Endothelial cell of umbilical vein (primary cell): ENCODE measurements around the gene MOGAT3. TPM values are rescaled to one million over a fixed set of nuclear protein-coding genes. Genes with fewer than 3 reads are reported as not detected.

ENCODE experiments used
- BruUV-seq: library from RNA; stranded (reverse); fragments of 400-500 nt; replicated peaks from 2 replicates; lab custom pipeline; 2021; lab: Mats Ljungman, UMichigan
- CTCF ChIA-PET: fragments of 300-600, 350-600 bp; sonication (Branson Sonifier 250); formaldehyde crosslinking; loops from one replicate; lab custom pipeline; 2021; ENCODE audit warnings: antibody characterized with exemption, inconsistent platforms; lab: Charles Lee
- POLR2A ChIA-PET: fragments of 300-600, 350-600 bp; sonication (Branson Sonifier 250); formaldehyde crosslinking; loops from one replicate; lab custom pipeline; 2021; ENCODE audit warnings: antibody characterized with exemption, inconsistent platforms; lab: Charles Lee
- DNase-seq: peaks from one replicate; pipeline ENCODE4 v3.0.0-alpha.2; 2011; ENCODE audit warnings: low read depth, low spot score
- FAIRE-seq: peaks from 2 replicates; lab custom pipeline; 2011; peaks lifted over from hg19 to GRCh38; lab: Jason Lieb, UNC
- H2AFZ ChIP-seq: 2 replicates; pipeline ENCODE4 v1.6.0; 2012; ENCODE audit warnings: low read depth, low read length, control low read depth, inconsistent platforms
- H3K27ac ChIP-seq: 2 replicates; pipeline ENCODE4 v1.5.1; 2011; ENCODE audit warnings: low read depth, mild to moderate bottlenecking, control low read depth, low read length, moderate library complexity; ENCODE audit not compliant: insufficient read depth
- H3K27me3 ChIP-seq, 2 experiments: 2 replicates each; pipeline versions ENCODE4 v1.6.0 to v1.6.1; 2011; ENCODE audit warnings: low read length in 2 of 2, mixed read lengths in 1 of 2; ENCODE audit not compliant: control insufficient read depth in 2 of 2, insufficient read depth in 2 of 2
- H3K36me3 ChIP-seq, 2 experiments: 2 replicates in 1 of 2; 3 replicates in 1 of 2; pipeline ENCODE4 v1.5.1; 2011; ENCODE audit warnings: low read length in 2 of 2, mild to moderate bottlenecking in 1 of 2, moderate library complexity in 1 of 2; ENCODE audit not compliant: control insufficient read depth in 2 of 2, insufficient read depth in 2 of 2; ENCODE audit errors: extremely low read depth in 1 of 2
- H3K4me1 ChIP-seq: 3 replicates; pipeline ENCODE4 v1.5.1; 2011; ENCODE audit warnings: mild to moderate bottlenecking, low read length; ENCODE audit not compliant: control insufficient read depth, insufficient read depth; ENCODE audit errors: extremely low read depth
- H3K4me2 ChIP-seq: 2 replicates; pipeline ENCODE4 v1.6.1; 2011; ENCODE audit warnings: low read length, control low read depth, mixed read lengths; ENCODE audit not compliant: insufficient read depth
- H3K4me3 ChIP-seq, 3 experiments: fragments of 200-600 bp in 1 of 3; sonication (generic), shearing (Covaris generic) in 1 of 3; replicated peaks in 1 of 3; 2 replicates each; pipeline ENCODE4 v1.5.1; 2011 to 2016; ENCODE audit warnings: control low read depth in 3 of 3, low read length in 3 of 3, mild to moderate bottlenecking in 2 of 3, inconsistent platforms in 1 of 3, low read depth in 1 of 3, moderate library complexity in 1 of 3; ENCODE audit not compliant: insufficient read depth in 1 of 3
- H3K79me2 ChIP-seq: 2 replicates; pipeline ENCODE4 v1.6.0; 2012; ENCODE audit warnings: low read length, inconsistent platforms; ENCODE audit not compliant: control insufficient read depth, insufficient read depth
- H3K9ac ChIP-seq: replicated peaks from 2 replicates; pipeline ENCODE3; 2011; ENCODE audit warnings: low read length, control low read depth; ENCODE audit not compliant: insufficient read depth; ENCODE audit errors: extremely low read depth
- H3K9me1 ChIP-seq: replicated peaks from 3 replicates; pipeline ENCODE4 v1.6.0; 2011; ENCODE audit warnings: mild to moderate bottlenecking, low read length; ENCODE audit not compliant: control insufficient read depth, insufficient read depth; ENCODE audit errors: extremely low read depth
- H3K9me3 ChIP-seq: replicated peaks from 2 replicates; pipeline ENCODE4 v1.5.1; 2012; ENCODE audit warnings: low read length, inconsistent platforms; ENCODE audit not compliant: control insufficient read depth, insufficient read depth
- H4K20me1 ChIP-seq: replicated peaks from 2 replicates; pipeline ENCODE3; 2011; ENCODE audit warnings: mild to moderate bottlenecking, low read length; ENCODE audit not compliant: control insufficient read depth, insufficient read depth; ENCODE audit errors: extremely low read depth
- CTCF ChIP-seq, 2 donors: IDR thresholded peaks; 1 replicate in 1 of 2; 2 replicates in 1 of 2; pipeline ENCODE4 v1.5.1; 2011; ENCODE audit warnings: low read length in 2 of 2, mild to moderate bottlenecking in 2 of 2, moderate library complexity in 2 of 2, control low read depth in 1 of 2, inconsistent platforms in 1 of 2, low read depth in 1 of 2; ENCODE audit not compliant: insufficient read depth in 1 of 2; ENCODE audit errors: extremely low read depth in 1 of 2
- EZH2 ChIP-seq: IDR thresholded peaks from 2 replicates; pipeline ENCODE4 v1.6.1; 2012; ENCODE audit warnings: borderline replicate concordance, low read depth, mild to moderate bottlenecking, moderate library complexity, low read length, inconsistent platforms; ENCODE audit not compliant: severe bottlenecking
- GATA2 ChIP-seq: IDR thresholded peaks from 2 replicates; pipeline ENCODE4 v1.7.0; 2011; ENCODE audit warnings: low read depth, mild to moderate bottlenecking, moderate library complexity, mixed read lengths, low read length; ENCODE audit not compliant: insufficient read length, insufficient read depth
- POLR2A ChIP-seq: IDR thresholded peaks from 2 replicates; pipeline ENCODE4 v1.6.1; 2012; ENCODE audit warnings: low read depth, mild to moderate bottlenecking, control low read depth, low read length
- POLR2AphosphoS5 ChIP-seq: IDR thresholded peaks from 2 replicates; pipeline ENCODE4 v1.6.1; 2012; ENCODE audit warnings: low read depth, mild to moderate bottlenecking, control low read depth, low read length, moderate library complexity; ENCODE audit not compliant: insufficient read depth
- dilution Hi-C: fragments of 300-500 bp; cut with MboI; formaldehyde crosslinking; loops from one replicate; pipeline ENCODE4 v1.15.0; 2019; ENCODE audit warnings: low sequenced_read_pairs; ENCODE audit not compliant: extremely low pct_ligation_motif_present
- intact Hi-C: fragments of 100-400 bp; cut with micrococcal nuclease; formaldehyde crosslinking; loops from one replicate; pipeline ENCODE4 v1.10.0; 2022
- polyA plus RNA-seq, 4 experiments: library from polyadenylated mRNA; depleted of rRNA in 3 of 4; stranded (reverse) in 3 of 4; unstranded in 1 of 4; fragments of >200 nt; gene quantifications; 2 replicates each; pipeline versions ENCODE4 v1.2.1 to v1.2.3, GENCODE V29; 2011 to 2012; ENCODE audit warnings: missing spikeins in 1 of 4
- total RNA-seq: library from RNA; stranded (reverse); gene quantifications from 2 replicates; pipeline ENCODE4 v1.2.3, GENCODE V29; 2021

MOGAT3 gene
- total and polyA plus RNA-seq, 2 donors (not counting 3 experiments of a cell fraction or from before 2014, with no cell fraction given): not detected

DNA sequence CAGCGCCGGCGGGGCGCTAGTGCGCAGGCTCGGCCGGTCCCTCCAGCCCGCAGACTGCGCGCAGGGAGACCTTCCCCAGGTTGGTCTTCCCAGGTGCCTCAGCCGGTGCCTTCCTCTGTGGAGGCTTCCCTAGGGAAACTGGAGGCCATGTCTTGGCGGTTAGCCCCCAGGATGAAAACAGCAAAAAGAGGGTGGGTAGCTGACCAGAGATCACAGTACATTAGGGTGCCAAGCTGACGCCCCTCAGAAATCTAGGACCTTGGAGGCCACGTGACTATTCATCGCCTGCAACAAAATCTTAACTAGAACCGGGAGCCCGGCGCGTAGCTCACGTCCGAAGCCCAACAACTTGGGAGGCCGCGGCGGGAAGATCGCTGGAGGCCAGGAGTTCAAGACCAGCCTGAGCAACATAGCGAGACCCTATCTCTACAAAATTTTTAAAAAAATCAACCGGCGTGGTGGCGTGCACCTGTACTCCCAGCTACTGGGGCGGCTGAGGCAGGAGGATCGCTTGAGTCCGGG is 44.4 kb upstream of the MOGAT3 start:
- H3K36me3 ChIP-seq: peaks cover 0 to 7% of the 10 kb centered on the region in 2 experiments

More for the DNA sequence above, 44.4 kb upstream of the MOGAT3 start:
- TF ChIP-seq POLR2A: no peak
- TF ChIP-seq POLR2AphosphoS5: no peak
- TF ChIP-seq CTCF (IDR thresholded peaks at IDR 0.05; ENCODE audit: extremely low read depth in 1 of 2, insufficient read depth in 1 of 2, low read depth in 1 of 2, low read length in 2 of 2): no peak
- TF ChIP-seq GATA2: no peak
- no peak for TF ChIP-seq EZH2
- H3K9me3 ChIP-seq: no peaks in the 10 kb centered on the region
- H3K4me3 ChIP-seq: peak overlapping the region; percentile 64 to 89 (median 76)
- no peaks in the 10 kb centered on the region for H3K27me3 ChIP-seq
- TSS peak; percentile 56 for BruUV-seq
- POLR2A ChIA-PET: interaction anchor here (0.6 to 2.2 kb wide), 3 partner anchors 27 to 355 kb away, joined by 3 to 12 read pairs (median 3); partner anchors contain the start of genes PLOD3, UFSP1 and ZNHIT1
- peak overlapping the region; percentile 61 for H2AFZ ChIP-seq
- H3K79me2 ChIP-seq: peaks cover 29% of the 10 kb centered on the region
- DNase-seq: no peak
- H3K4me1 ChIP-seq: peaks cover 17% of the 10 kb centered on the region
- dilution Hi-C loops: no loop called here
- H4K20me1 ChIP-seq: no peaks in the 10 kb centered on the region
- peak overlapping the region; percentile 6 for H3K27ac ChIP-seq
- H3K9ac ChIP-seq: peak overlapping the region; percentile 78
- CTCF ChIA-PET: interaction anchor here (0.7 to 3.5 kb wide), 9 partner anchors 7 to 101 kb away, joined by 3 to 112 read pairs (median 13); partner anchors contain the start of genes CLDN15, PLOD3 and ZNHIT1
- no peaks in the 10 kb centered on the region for H3K9me1 ChIP-seq
- H3K4me2 ChIP-seq: peak overlapping the region; percentile 54
- FAIRE-seq: peak; percentile 94
- intact Hi-C loops: loop anchor here (1.0 kb wide), 1 partner anchor 28 kb away; the partner anchor contains the start of gene PLOD3
